GM19023 (cell line): ENCODE measurements around the gene LYPD6B.
A peak's percentile ranks its signal among the peaks of the same experiment; 100 is the strongest.

Experiments
- ATAC-seq: cut with Tn5 transposase; IDR thresholded peaks from one replicate; pipeline ENCODE4 v1.9.1; 2021; ENCODE audit warnings: mild to moderate bottlenecking, moderate library complexity; ENCODE audit not compliant: unreplicated experiment

The LYPD6B gene

DNA sequence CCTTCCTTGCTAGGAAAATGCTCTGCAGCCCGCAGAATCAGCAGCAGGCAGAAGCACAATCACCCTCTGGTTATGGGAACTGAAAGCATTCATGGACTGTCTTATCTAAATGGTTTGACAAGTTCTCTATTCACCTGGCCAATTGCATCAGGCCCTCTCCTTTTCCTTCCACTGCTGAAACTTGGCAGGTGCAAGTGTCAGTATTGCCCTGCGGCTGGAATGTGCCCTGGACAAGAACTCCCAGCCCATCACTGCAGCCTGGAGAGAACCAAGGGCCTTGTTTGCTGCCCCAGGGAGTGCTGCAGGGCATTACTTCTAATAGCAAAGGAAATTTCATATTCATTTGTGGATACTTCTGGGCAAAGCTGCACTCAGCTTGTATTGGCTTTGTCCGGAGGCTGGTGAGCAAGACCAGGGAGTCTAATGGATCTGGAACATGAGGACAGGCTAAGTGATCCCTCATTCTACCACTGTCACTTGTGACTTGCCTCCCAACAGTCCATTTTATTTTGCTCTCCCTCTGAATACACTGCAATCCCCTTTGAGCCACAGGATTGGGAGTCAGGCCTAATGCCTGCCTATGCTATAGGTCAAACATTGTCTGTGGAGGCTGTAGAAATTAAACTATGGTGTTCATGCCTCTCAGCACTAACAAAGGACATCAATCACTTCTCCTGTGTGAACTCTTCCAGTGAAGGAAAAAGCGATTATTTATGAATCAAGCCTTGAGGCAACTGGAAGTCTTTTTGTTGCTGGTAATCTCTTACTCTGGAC lies 116.9 kb downstream of the LYPD6B start:
- ATAC-seq: no peak

DNA sequence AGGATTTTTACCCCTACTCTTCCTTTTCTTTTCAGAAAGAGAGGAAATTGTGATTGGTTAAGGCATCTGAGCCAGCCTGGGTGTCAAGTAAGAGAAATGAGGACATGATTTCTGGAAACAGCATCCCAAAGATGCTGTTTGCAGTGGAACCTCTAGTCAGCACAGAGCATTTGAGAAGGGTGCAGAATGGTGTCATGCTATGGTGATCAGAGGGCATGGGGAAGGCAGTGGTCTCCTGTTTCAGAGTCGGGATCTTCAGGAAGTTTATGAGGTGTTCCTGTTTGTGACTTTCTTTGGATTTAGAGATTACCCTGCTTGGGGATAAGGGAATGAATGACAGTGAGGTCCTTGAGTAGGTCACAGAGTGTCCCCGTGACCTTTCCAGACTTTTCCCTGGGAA lies 117.5 kb downstream of the LYPD6B start:
- ATAC-seq: no peak

DNA sequence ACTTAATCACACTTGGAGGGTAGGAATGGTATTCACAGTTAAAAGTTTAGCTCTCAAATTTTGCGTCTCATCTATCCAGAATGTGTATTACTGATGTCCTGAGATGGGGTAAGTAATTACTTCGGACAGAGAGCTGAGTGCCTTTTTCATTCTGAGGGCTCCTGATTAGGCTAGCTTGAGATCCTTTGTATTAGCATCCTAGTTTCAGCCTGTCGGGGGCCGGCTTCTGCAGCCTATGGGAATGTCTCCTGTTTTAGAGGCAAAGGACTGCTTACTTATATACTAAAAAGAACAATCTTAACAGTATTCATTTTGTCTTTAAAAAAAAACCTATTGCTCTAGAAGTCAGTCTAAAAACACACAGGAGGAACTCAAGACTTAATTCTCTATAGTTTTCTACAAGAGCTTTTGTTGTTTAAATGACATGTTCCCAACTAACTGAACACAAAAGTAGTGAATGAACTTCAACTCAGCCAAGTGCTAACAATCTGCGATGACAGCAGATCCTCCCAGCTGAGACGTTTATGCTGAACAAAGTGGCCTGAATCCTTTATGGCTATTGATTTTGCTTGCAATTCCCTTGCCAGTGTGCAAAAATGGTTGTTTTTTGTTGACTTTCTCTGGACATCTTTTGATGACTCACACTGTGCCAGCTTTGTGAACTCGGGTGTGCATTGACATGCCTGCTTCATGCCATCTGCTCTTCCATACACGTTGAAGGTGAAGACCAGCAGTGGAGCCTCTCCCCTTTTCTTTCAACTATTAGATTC lies 118.7 kb downstream of the LYPD6B start:
- no peak for ATAC-seq

DNA sequence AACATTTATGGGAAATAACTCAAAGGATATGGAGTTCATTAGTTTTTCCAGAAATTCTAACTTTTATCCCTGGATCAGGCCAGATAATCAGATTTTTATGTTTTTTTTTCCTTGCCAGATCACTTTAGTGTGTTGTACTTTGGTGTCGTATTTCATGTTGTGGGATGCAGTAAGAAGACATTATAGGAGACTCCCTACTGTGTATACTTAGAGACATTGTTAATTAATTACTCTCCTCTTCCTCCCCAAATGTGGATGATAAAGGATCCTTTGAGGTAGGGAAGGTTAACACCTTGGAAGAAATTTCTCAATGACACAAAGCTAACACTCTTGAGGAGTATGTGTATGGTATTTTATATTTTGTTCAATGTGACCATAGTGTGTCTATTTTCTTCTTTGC lies 120.5 kb downstream of the LYPD6B start:
- no peak for ATAC-seq

DNA sequence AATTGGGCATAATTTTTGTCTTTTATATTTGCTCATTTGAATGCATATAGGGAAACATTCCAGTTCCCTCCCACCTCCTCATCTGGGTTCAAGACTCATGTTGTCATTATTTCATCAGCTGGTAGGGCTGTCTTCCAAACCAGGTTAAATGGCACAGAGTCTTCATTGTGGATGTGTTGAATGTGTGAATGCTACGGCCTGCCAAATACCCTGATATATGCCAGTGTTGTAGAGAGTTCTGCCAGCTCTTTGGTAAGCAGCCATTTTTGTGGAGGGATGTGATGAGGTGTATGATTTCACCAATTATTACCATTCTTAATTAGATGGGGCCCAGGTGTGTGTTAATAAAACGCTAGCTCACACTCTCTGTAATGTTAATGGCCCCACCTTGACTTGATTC lies 121.7 kb downstream of the LYPD6B start:
- ATAC-seq: no peak

DNA sequence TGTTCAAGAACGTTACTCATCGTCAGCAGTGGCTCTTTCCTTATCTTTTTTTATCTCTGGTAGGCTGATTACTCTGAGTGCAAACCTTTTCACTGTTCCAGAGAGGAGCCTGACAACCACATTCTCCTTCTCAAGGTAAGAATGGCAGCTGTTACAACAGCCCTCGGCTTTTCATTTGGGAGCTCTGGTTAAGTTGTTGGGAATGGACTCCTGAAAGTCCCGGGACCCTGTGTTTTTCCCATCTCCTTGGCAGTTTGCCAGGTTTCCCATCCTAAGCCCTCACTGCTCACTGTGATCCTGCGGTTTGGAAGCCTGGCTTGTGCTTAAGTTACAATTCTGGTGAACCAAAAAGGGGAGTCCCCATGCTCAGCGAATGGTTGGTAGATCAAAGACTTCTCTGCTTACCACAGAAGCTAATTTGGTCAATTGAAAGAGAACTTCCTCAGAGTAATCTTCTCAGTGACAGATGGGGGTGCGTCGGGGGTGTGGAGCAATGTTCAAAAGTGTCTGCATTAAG lies 122.3 kb downstream of the LYPD6B start:
- peak; percentile 99 for ATAC-seq

DNA sequence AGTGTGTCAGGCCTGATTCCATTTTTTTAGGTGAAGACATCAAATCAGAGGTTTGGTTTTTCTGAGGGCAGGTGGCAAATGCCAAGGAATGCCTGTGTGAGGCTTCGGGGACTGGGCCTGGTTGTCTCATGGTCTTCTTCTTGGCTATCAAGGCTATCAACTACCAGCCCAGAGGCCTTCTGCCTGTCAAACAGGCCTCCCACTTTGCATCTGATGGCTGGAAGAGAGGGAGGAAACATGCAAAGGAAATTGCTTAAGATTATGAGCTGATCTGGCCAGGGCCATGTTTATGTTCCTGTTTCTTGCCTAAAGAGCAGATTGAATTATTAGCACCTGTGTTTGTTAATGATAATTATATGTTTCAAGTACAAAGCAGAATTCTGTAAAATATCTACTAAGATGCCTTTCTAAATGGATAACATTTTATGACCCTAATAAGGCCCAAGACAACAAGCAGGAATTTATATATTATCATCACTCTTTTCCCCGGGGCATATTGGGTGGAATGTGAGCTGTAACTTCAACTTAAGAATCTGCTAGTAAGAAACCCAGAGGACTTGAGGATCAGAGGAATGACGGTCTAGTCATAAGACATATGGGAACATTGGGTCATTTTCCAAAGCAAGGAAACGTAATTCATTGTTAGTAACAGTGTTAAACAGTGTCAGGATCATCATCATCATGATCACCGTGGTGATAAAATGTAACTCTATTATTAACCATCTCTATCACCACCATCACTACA lies 123.2 kb downstream of the LYPD6B start:
- ATAC-seq: no peak

DNA sequence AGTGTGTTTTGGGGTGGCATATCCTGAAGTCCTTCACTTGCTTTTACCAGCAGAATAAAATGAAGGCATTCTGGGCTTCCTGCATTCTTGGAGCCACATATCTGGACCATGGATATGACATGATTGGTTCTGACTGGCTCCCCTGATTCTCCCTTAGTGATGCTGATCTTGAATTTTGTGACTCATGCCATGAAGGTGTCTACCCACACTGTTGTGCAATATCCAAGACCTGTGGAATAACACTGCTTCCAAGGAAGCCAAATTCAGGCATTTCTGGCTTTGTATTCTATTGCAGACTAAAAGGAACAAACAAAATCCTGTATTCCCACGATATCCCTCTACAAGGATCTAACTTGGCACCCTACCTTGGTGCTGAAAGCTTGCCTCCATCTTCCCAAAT lies 125.8 kb downstream of the LYPD6B start:
- ATAC-seq: no peak

DNA sequence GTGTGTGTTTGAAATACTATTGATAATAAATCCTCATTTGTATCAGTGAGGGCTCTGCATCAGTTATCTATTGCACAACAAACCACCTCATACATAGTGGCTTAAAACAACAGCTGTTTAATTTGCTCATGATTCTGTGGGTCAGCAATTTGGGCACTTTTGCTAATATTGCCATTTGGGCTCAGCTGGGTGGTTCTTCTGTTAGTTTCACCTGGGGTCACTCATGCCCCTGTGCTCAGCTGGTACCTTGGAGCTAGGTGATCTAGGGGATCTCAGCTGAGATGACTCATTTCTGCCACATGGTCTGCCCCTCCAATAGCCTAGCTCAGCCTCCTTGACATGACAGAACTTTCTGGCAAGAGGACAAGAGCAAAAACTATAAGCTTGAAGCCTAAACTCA lies 126.3 kb downstream of the LYPD6B start:
- no peak for ATAC-seq

DNA sequence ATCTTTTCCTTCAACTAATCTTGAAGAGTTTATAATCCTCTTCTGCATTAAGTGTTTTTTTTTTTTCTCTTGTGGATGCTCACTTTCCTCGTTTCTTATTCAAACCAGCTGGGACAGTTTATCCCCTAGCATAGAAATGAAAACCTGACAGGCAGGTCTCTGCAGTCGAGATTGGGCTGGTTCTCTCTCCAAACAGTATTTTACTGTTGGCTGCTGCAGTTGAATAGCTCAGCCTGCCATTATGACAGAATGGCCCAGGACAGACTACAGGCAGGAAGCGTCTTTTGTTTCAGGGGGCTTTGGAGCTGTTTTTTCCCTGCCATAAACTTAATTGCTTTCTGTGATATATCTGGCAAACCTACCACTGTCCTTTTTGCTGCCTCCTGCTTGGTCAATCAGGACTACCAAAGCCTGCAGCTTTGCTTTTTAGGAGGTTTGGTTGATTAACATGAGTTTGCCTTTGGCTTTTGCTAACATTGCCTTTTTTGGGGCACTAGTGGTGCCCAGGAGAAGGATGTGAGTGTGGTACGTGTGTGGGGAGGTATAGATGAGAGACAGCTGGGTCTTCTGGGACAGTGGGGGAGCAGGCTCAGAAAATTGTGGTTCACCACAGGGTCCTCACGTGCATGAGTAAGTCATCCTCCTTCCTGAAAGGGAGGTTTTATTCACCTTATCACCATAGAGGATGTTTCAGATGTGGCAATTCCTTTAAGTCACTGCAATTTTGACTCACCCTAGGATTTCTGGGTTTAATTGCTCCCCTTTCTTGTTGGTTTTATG lies 128.7 kb downstream of the LYPD6B start:
- ATAC-seq: no peak

DNA sequence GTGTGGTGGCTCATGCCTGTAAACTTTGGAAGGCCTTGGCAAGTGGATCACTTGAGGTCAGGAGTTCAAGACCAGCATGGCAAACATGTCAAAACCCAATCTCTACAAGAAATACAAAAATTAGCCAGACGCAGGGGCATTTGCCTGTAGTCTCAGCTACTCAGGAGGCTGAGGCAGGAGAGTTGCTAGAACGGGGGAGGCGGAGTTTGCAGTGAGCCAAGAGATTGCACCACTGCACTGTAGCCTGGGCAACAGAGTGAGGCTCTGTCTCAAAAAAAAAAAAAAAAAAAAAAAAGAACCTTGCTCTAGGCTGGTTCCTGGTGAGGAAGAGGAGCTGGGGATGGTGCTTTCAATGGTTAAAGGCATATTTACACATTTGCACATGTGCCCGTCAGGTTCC lies 129.4 kb downstream of the LYPD6B start:
- ATAC-seq: no peak

DNA sequence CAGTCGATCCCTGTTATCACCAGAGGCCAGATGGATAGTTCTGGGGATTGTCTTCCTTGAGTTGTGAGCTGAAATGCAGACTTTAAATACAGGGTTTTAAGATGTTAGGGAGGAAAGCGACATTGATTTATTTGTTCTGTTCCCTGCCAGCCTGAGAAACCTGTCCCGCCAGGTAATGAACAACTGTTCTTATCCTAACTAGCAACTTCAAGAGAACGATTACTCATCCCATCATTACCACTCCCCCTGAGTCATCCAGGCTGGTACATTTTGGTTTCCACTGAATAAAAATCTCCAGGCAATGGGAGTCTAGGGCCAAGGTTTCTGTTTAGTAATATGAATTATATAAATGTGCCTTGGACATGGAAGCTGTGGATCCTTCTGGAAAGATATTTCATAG lies 131.2 kb downstream of the LYPD6B start:
- ATAC-seq: no peak

DNA sequence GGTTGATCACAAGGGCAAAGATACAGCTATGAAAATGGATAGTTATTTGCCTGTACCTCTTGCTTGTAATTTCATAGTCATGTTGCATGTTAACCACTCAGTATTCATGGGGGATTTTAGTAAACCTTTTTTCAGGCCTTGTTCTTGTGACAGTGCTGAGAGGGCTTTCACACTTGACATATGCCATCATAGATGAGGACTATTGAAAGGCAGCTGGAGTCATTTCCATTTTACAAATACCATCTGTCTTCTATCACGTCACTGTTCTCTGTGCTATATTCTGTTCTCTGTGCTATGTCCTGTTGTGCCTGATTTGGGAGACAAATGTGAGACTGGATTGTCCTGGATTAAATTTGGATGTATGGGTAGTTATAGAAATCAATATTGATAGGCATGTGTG lies 131.7 kb downstream of the LYPD6B start:
- ATAC-seq: no peak

DNA sequence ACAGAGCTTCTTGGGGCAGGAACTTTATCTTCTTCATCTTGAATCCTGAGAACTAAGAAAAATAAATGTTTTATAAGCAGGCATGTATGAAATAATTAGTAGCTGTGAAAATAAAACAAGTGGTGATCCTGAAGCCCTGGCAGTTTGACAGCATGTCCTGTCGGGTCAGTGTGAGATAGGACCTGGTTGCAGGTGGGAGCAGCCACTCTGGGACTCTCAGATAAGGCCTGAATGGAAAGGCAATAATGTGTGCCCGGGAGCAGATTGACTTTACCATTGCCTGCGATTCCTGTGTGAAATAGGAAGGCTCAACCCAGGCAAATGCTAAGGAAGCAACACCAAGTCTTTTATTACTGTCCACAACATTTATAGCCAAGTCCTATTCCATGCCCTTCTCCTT lies 132.4 kb downstream of the LYPD6B start:
- no peak for ATAC-seq

DNA sequence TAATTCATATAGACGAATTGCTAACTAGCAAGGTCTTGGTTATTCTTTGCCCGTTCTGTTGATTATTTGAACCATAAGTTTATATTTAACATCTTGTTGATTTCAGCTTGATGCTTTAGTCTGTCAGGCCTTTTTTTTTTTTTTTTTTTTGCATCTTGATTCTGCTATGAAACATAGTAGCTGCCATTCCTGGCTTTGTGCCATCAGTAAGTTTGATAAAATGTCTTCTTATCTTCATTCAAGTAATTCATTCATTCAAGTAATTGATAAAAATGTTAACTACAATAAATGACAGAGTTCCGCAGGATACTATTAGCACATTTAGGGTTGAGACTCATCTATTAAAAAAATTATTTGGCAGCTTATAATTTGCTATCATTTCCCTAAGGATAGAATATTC lies 134.7 kb downstream of the LYPD6B start:
- ATAC-seq: no peak

DNA sequence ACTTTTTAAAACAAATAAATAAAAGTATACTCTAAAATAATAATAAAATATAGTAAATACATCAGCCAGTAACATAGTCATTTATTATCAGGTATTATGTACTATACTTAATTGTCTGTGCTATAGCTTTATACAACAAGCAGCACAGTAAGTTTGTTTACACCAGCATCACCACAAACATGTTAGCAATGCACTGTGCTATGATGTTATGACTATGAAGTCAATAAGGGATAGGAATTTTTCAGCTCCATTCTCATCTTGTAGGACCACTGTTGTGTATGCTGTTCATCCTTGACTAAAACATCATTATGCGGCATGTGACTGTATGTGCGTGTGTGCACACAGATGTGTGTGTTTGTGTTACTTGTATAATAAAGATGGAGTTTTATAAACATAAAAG lies 137.5 kb downstream of the LYPD6B start:
- no peak for ATAC-seq

DNA sequence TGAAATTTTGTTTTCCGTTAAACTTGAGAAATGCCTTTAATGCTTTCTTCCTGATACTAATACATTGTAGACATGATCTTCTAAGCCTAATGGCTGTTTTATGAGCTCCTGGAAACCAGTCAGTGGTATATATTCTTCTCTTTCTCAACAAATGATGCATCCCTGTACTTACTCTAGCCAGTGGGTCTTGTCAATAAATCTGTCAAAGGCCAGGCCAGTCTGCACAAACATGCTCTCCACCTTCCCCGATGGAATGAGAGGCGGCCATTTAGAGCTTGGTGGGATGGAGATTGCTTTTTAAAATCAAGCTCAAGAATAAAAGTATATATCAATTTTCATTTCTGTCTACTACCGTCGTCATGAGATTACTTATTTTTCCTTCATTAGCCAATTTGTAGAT lies 140.1 kb downstream of the LYPD6B start:
- no peak for ATAC-seq

DNA sequence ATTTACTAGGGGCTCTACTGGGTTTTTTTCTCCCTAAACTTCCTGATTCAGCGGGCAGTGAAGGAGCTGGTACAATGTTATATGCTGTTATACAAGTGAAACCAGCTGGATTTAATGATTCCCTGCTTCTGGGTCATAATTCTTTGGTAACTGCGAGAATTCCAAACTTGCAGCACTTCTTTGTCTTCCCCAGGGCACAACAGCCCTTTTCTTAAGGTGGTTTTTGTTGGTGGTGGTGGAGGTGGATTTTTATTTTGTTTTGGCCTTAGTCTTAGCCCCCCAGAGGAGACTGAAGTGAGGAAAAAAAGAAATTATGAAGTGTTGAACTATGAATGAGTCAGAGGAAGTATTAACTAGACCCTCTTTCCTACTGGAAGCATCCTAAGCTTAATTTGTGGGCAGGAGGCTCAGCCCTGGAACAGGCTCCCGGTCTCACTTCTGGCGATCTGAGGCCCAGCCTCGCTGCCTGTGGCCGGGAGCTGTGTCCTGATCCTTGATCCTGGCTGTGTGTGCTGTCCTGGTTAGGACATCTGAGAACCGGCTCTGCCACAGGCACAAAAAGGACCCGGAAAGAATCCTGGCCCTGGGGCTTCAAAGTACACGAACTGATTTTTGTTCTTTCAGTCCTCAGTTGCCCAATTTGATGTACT lies 141.9 kb downstream of the LYPD6B start:
- no peak for ATAC-seq

DNA sequence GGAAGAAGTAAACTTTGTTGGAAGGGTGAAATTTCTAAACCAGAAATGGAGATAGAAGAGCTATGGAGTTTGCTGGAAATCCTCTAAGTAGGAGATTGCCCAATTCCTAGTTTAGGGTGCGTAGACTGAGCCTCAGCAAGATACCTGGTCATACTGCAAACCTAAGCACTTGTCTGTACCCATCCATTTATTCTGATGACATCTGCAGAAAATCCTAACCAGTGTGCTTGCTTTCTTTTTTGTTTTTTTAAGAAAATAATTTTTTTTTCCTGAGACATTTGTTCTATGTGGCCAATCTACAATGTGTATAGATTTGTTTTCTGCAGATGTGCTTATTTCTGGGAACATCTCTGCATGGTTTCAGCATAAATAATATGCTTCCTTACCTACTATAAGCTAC lies 144.7 kb downstream of the LYPD6B start:
- no peak for ATAC-seq

DNA sequence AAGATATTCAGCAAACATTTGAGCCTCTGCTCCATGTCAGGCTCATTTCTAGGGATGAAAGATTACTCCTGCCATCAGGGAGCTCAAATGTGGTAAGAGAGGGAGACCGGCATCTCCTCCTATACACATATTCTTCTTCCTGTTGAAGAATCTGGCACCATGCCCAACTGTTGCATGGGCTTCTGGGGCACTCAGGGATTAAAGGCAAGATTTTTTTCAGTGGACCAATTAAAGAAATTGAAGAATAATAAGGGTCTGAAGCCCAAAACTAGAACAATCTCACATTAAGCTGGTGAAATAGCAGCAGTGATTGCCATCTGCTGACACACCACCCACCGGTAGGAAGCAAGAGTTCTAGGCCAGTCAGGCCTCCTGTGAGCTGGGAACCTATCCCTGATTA lies 146.5 kb downstream of the LYPD6B start:
- no peak for ATAC-seq
